Gastrocnemius medialis (tissue), 4 donors: Measurements from ENCODE around the gene KIF26B.

ENCODE experiments used
- POLR2A ChIP-seq, 2 donors: fragments of 450-650 bp; IDR thresholded peaks; one replicate each; pipeline ENCODE4 v1.6.1; 2017; ENCODE audit warnings: antibody characterized with exemption in 2 of 2, mild to moderate bottlenecking in 2 of 2, moderate library complexity in 2 of 2
- TF ChIP-seq, protein P1 (sequence below), 5 experiments: fragments of 450-650 bp in 3 of 5; fragments of 200-600 bp in 2 of 5; sonication (generic) in 2 of 5; IDR thresholded peaks in 4 of 5; conservative IDR thresholded peaks in 1 of 5; 1 replicate in 4 of 5; 2 replicates in 1 of 5; pipeline ENCODE4 v1.5.1; 2016 to 2019; ENCODE audit warnings: antibody characterized with exemption in 5 of 5, mild to moderate bottlenecking in 3 of 5, moderate library complexity in 3 of 5

DNA sequence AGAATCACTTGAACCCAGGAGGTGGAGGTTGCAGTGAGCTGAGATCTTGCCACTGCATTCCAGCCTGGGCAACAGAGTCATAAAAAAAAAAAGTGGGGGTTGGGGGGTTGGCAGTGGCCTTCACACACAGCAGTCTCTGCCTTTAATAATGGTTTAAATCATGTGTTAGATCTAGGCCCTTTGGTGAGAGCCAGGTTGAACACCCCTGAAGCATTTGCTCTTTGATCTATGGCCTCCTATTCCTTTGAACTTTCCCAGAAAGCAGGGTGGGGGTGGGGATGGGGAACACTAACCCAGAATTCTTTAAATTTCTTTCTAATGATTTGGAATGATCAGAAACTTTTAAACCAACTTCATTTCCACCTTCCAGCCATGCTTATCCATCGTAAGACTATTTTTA is 313.0 kb downstream of the KIF26B start:
- TF ChIP-seq, protein P1, sequence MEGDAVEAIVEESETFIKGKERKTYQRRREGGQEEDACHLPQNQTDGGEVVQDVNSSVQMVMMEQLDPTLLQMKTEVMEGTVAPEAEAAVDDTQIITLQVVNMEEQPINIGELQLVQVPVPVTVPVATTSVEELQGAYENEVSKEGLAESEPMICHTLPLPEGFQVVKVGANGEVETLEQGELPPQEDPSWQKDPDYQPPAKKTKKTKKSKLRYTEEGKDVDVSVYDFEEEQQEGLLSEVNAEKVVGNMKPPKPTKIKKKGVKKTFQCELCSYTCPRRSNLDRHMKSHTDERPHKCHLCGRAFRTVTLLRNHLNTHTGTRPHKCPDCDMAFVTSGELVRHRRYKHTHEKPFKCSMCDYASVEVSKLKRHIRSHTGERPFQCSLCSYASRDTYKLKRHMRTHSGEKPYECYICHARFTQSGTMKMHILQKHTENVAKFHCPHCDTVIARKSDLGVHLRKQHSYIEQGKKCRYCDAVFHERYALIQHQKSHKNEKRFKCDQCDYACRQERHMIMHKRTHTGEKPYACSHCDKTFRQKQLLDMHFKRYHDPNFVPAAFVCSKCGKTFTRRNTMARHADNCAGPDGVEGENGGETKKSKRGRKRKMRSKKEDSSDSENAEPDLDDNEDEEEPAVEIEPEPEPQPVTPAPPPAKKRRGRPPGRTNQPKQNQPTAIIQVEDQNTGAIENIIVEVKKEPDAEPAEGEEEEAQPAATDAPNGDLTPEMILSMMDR (IDR thresholded peaks at IDR 0.05 in 4 of 5, conservative IDR thresholded peaks at IDR 0.05 in 1 of 5) = no peak
- TF ChIP-seq POLR2A (IDR thresholded peaks at IDR 0.05) = no peak
